MCF 10A (cell line): ENCODE results near the gene SLC5A1. TPM values are rescaled to one million over a fixed set of nuclear protein-coding genes. Genes with fewer than 3 reads are reported as not detected.

Experiments used
- BruUV-seq: library from RNA; stranded (reverse); fragments of 400-500 nt; replicated peaks from 2 replicates; lab custom pipeline; 2021; lab: Mats Ljungman, UMichigan
- CTCF ChIA-PET: fragments of 300-600 bp; sonication (Branson Sonifier 250); formaldehyde crosslinking; extraction: SDS; loops from one replicate; lab custom pipeline; 2021; ENCODE audit warnings: antibody characterized with exemption, inconsistent platforms; lab: Yijun Ruan, JAX
- POLR2A ChIA-PET: fragments of 300-600, 350-650 bp; sonication (Branson Sonifier 250); formaldehyde crosslinking; extraction: SDS; loops from one replicate; lab custom pipeline; 2020; ENCODE audit warnings: antibody characterized with exemption, inconsistent platforms; lab: Yijun Ruan, JAX
- DNase-seq: peaks from one replicate; pipeline ENCODE4 v3.0.0-alpha.2; 2018; ENCODE audit not compliant: unreplicated experiment
- H3K27ac Mint-ChIP-seq: one replicate; pipeline ENCODE4 v1.8.0; 2022; ENCODE audit warnings: mild to moderate bottlenecking, low read depth, mixed read lengths; ENCODE audit not compliant: unreplicated experiment
- H3K27me3 Mint-ChIP-seq: one replicate; pipeline ENCODE4 v1.8.0; 2022; ENCODE audit warnings: mixed read lengths; ENCODE audit not compliant: insufficient read depth, unreplicated experiment
- H3K36me3 Mint-ChIP-seq: one replicate; pipeline ENCODE4 v1.8.0; 2022; ENCODE audit warnings: mild to moderate bottlenecking, moderate library complexity, mixed read lengths; ENCODE audit not compliant: insufficient read depth, unreplicated experiment
- H3K4me1 Mint-ChIP-seq: one replicate; pipeline ENCODE4 v1.8.0; 2022; ENCODE audit warnings: mixed read lengths; ENCODE audit not compliant: insufficient read depth, unreplicated experiment
- H3K4me3 Mint-ChIP-seq: one replicate; pipeline ENCODE4 v1.8.0; 2022; ENCODE audit warnings: mild to moderate bottlenecking, moderate library complexity, mixed read lengths; ENCODE audit not compliant: unreplicated experiment
- H3K9me3 Mint-ChIP-seq: one replicate; pipeline ENCODE4 v1.8.0; 2022; ENCODE audit warnings: mixed read lengths; ENCODE audit not compliant: unreplicated experiment
- CTCF ChIP-seq: fragments of 200-600 bp; IDR thresholded peaks from one replicate; pipeline ENCODE4 v1.8.0; 2022; ENCODE audit warnings: antibody characterized with exemption, mild to moderate bottlenecking; ENCODE audit not compliant: unreplicated experiment
- intact Hi-C: fragments of 100-400 bp; cut with micrococcal nuclease; formaldehyde crosslinking; loops from 2 replicates; pipeline ENCODE4 v1.14.1; 2022
- total RNA-seq: library from RNA; stranded (reverse); gene quantifications from 2 replicates; pipeline ENCODE4 v1.2.3, GENCODE V29; 2022

Gene SLC5A1
- total RNA-seq, 1 experiment from 2014 or later = not detected

DNA sequence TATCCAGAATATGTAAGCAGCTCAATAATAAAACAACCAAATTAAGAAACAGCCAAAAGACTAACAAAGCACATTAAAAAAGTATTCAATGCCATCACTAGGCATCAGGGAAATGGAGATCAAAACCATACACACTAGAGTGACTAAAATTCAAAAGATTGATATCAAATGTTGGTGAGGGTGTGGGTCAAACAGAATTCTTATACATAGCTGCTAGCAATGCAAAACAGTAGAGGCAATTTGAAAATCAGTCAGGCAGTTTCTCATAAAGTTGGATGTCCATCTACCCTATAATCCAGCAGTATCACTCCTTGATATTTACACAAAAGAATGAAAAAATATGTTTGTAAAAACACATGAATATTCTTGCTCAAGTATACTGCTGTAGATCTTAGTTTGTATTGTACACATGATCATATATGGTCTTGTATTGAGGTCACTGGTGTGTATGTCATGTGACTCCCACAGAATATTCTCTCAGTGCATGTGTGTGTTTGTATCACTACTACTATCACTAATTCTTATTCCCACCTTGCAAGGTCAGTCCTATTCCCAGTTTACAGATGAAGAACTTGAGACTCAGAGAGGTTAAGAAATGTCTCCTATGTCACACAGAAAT, 54.9 kb downstream of the SLC5A1 start:
- H3K4me3 Mint-ChIP-seq = no peak overlapping the region
- no peak for DNase-seq
- no peaks in the 10 kb centered on the region for H3K36me3 Mint-ChIP-seq
- no TSS peak for BruUV-seq
- ChIA-PET POLR2A (interaction anchor here (0.7 kb wide), 1 partner anchor 9 kb away, joined by 3 read pairs; no protein-coding TSS in a partner anchor), CTCF (no interaction called here)
- peaks cover 65% of the 10 kb centered on the region for H3K27me3 Mint-ChIP-seq
- no peaks in the 10 kb centered on the region for H3K9me3 Mint-ChIP-seq
- no peak overlapping the region for H3K27ac Mint-ChIP-seq
- intact Hi-C loops = no loop called here
- no peak for TF ChIP-seq CTCF
- H3K4me1 Mint-ChIP-seq = no peaks in the 10 kb centered on the region

DNA sequence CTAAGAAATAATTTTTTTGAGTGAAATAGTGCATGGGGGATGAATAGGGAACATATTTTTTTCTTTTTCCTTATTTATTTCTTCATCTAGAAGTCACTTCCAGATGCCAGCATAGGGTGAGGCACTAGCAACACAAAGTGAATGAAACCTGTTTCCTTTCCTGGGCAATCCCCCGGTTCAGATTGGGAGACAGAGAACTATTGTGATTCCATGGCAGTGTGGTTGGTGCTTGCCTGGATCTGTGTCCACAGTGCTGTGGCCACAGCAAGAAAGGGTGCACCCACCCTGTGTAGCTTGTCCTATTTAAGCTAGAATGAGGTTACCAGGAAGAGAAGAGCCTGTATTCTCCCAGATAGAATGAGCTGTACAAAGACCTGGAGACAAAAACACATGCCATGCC, 57.6 kb downstream of the SLC5A1 start:
- ChIA-PET CTCF (interaction anchor here (0.6 to 4.7 kb wide), 8 partner anchors 19 to 1069 kb away, joined by 3 to 44 read pairs (median 4); no protein-coding TSS in a partner anchor), POLR2A (interaction anchor here (0.6 kb wide), 1 partner anchor 144 kb away, joined by 3 read pairs; no protein-coding TSS in a partner anchor)
- Mint-ChIP-seq H3K27me3 (peaks cover 50% of the 10 kb centered on the region), H3K27ac (no peak overlapping the region), H3K36me3 (no peaks in the 10 kb centered on the region), H3K9me3 (no peaks in the 10 kb centered on the region), H3K4me3 (no peak overlapping the region), H3K4me1 (no peaks in the 10 kb centered on the region)
- BruUV-seq = no TSS peak
- intact Hi-C loops = loop anchor here (5.0 to 10.0 kb wide), 2 partner anchors 277 to 374 kb away; partner anchors contain the start of gene FBXO7
- no peak for TF ChIP-seq CTCF
- no peak for DNase-seq

DNA sequence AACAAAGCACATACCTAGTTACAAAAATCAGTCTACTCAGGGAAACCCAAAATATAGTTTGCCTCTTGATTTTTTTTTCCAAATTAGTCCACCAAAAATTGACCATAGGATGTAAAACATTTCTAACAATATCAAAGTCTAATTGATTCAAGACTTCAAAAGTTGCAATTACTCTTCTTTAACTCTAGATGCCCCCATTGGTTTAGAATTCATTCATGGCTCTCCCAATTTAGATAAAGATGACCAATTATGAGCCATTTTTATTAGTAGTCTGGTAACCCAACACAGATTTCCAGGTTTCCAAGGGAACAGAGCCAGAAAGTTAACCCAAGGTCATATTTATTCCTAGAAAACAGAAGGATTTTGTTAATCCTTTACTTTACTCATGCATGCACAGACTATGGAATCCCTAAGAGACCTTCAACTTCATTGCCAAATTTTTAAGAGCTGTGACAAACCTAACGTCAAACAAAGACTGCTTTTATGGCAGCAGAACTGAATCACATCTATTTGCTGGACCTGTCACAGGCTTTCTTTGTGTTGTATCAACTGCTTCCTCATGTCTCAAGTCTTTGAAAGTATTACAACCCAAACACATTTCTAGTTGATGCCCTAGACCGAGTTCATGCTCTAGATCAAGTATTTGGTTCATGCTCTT, 60.7 kb downstream of the SLC5A1 start:
- peak; percentile 45 for TF ChIP-seq CTCF
- peak; percentile 17 for DNase-seq
- POLR2A ChIA-PET = interaction anchor here (1.4 kb wide), 1 partner anchor 12 kb away, joined by 4 read pairs; no protein-coding TSS in a partner anchor
- BruUV-seq = no TSS peak
- no peak overlapping the region for H3K4me3 Mint-ChIP-seq
- H3K27me3 Mint-ChIP-seq = peaks cover 62% of the 10 kb centered on the region
- intact Hi-C loops = loop anchor here (1.0 to 10.0 kb wide), 7 partner anchors 99 to 371 kb away; partner anchors contain the start of gene FBXO7
- CTCF ChIA-PET = interaction anchor here (0.6 to 4.7 kb wide), 21 partner anchors 10 to 865 kb away, joined by 3 to 44 read pairs (median 5); partner anchors contain the start of gene RFPL2
- H3K27ac Mint-ChIP-seq = no peak overlapping the region
- no peaks in the 10 kb centered on the region for H3K4me1 Mint-ChIP-seq
- H3K36me3 Mint-ChIP-seq = no peaks in the 10 kb centered on the region
- H3K9me3 Mint-ChIP-seq = no peaks in the 10 kb centered on the region

DNA sequence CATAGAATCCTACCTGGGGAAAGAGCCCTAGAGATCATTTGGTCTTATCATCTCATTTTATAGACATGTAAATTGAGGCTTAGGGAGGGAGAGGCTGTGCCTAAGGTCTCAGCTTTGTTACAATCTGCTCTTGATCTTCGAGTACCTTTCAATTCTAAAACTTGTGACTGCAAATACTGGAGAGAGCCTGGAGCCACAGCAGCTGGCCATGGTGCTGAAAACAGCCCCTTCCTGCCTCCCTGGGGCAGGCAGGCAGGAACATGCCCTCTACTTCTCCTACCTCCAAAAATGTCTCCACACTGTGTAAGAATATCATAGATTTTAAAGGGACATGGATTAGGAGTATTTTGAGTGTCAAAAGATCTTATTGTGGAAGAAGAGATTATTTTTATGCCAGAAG, 63.9 kb downstream of the SLC5A1 start:
- no peaks in the 10 kb centered on the region for H3K9me3 Mint-ChIP-seq
- ChIA-PET POLR2A (interaction anchor here (0.6 to 1.7 kb wide), 2 partner anchors 9 to 367 kb away, joined by 3 to 4 read pairs; partner anchors contain the start of gene FBXO7), CTCF (interaction anchor here (0.6 to 1.4 kb wide), 6 partner anchors 94 to 745 kb away, joined by 3 to 6 read pairs (median 3); partner anchors contain the start of gene BPIFC)
- no peaks in the 10 kb centered on the region for H3K4me1 Mint-ChIP-seq
- peak; percentile 42 for DNase-seq
- no TSS peak for BruUV-seq
- H3K27ac Mint-ChIP-seq = no peak overlapping the region
- H3K27me3 Mint-ChIP-seq = peaks cover 77% of the 10 kb centered on the region
- intact Hi-C loops = loop anchor here (10.0 kb wide), 1 partner anchor 368 kb away; the partner anchor contains the start of gene FBXO7
- no peak overlapping the region for H3K4me3 Mint-ChIP-seq
- H3K36me3 Mint-ChIP-seq = no peaks in the 10 kb centered on the region
- no peak for TF ChIP-seq CTCF
